GM10248 (cell line): ENCODE measurements around the gene TPD52L2.

ENCODE experiments used
- CTCF ChIA-PET: fragments of 300-600 bp; sonication (Branson Sonifier 250); formaldehyde crosslinking; extraction: SDS; loops from one replicate; lab custom pipeline; 2021; ENCODE audit warnings: antibody characterized with exemption; lab: Yijun Ruan, JAX
- POLR2A ChIA-PET: fragments of 350-650 bp; sonication (Branson Sonifier 250); formaldehyde crosslinking; extraction: SDS; loops from one replicate; lab custom pipeline; 2020; ENCODE audit warnings: antibody characterized with exemption; lab: Yijun Ruan, JAX
- DNase-seq: peaks from one replicate; pipeline ENCODE4 v3.0.0; 2012; ENCODE audit errors: extremely low spot score
- CTCF ChIP-seq: IDR thresholded peaks from 2 replicates; pipeline ENCODE4 v1.5.1; 2012; ENCODE audit warnings: mild to moderate bottlenecking, low read depth; ENCODE audit errors: extremely low read depth, missing control alignments, control extremely low read depth

Gene TPD52L2

GRCh38 chr20:63930971-63931553, 66.0 kb downstream of the TPD52L2 start:
- POLR2A ChIA-PET: no interaction called here
- no peak for TF ChIP-seq CTCF
- CTCF ChIA-PET: interaction anchor here (0.9 to 1.1 kb wide), 2 partner anchors 12 to 43 kb away, joined by 3 read pairs; no protein-coding TSS in a partner anchor
- DNase-seq: no peak

GRCh38 chr20:63931735-63932134, 66.7 kb downstream of the TPD52L2 start:
- ChIA-PET POLR2A (no interaction called here), CTCF (interaction anchor here (1.1 kb wide), 1 partner anchor 11 kb away, joined by 3 read pairs; no protein-coding TSS in a partner anchor)
- DNase-seq: no peak
- no peak for TF ChIP-seq CTCF

GRCh38 chr20:63932606-63933160, 67.6 kb downstream of the TPD52L2 start:
- no peak for DNase-seq
- ChIA-PET POLR2A (no interaction called here), CTCF (interaction anchor here (0.8 to 1.3 kb wide), 2 partner anchors 8 to 9 kb away, joined by 3 read pairs; no protein-coding TSS in a partner anchor)
- TF ChIP-seq CTCF: no peak

GRCh38 chr20:63933646-63934045, 68.6 kb downstream of the TPD52L2 start:
- no peak for TF ChIP-seq CTCF
- ChIA-PET POLR2A (interaction anchor here (0.8 kb wide), 1 partner anchor 9 kb away, joined by 3 read pairs; no protein-coding TSS in a partner anchor), CTCF (interaction anchor here (1.3 to 1.4 kb wide), 2 partner anchors 9 to 40 kb away, joined by 3 read pairs; no protein-coding TSS in a partner anchor)
- no peak for DNase-seq

- DNase-seq: no peak
- ChIA-PET CTCF (interaction anchor here (1.1 to 1.5 kb wide), 4 partner anchors 16 to 123 kb away, joined by 3 to 5 read pairs (median 4); no protein-coding TSS in a partner anchor), POLR2A (interaction anchor here (0.6 kb wide), 1 partner anchor 653 kb away, joined by 4 read pairs; no protein-coding TSS in a partner anchor)
- TF ChIP-seq CTCF: no peak
Observed at GRCh38 chr20:63934271-63935068, 69.4 kb downstream of the TPD52L2 start.

- ChIA-PET CTCF (interaction anchor here (1.1 to 1.5 kb wide), 3 partner anchors 17 to 122 kb away, joined by 4 to 5 read pairs (median 4); no protein-coding TSS in a partner anchor), POLR2A (interaction anchor here (0.6 kb wide), 1 partner anchor 654 kb away, joined by 4 read pairs; no protein-coding TSS in a partner anchor)
- no peak for TF ChIP-seq CTCF
- no peak for DNase-seq
Observed at GRCh38 chr20:63935447-63935846, 70.4 kb downstream of the TPD52L2 start.
